GM12891 (cell line): ENCODE data around the gene TRIM16.
"Not testable (repeated sequence)": the region's sequence is repeated elsewhere in the genome, so short reads cannot be mapped to it uniquely, and the experiment has no call there.

Source experiments
- POLR2A ChIP-seq: IDR thresholded peaks from 2 replicates; pipeline ENCODE4 v1.6.1; 2011; ENCODE audit warnings: low read depth, low read length, control low read depth
- POLR2AphosphoS5 ChIP-seq: IDR thresholded peaks from 2 replicates; pipeline ENCODE4 v1.6.1; 2011; ENCODE audit warnings: low read depth, low read length, control low read depth
- POU2F2 ChIP-seq: IDR thresholded peaks from 2 replicates; pipeline ENCODE4 v1.6.1; 2011; ENCODE audit warnings: low read depth, mild to moderate bottlenecking, control low read depth, low read length, moderate library complexity
- SPI1 ChIP-seq: IDR thresholded peaks from 2 replicates; pipeline ENCODE4 v1.6.1; 2011; ENCODE audit warnings: low read depth, low read length, control low read depth
- TAF1 ChIP-seq: IDR thresholded peaks from 2 replicates; pipeline ENCODE4 v1.6.1; 2011; ENCODE audit warnings: low read depth, low read length, control low read depth

DNA sequence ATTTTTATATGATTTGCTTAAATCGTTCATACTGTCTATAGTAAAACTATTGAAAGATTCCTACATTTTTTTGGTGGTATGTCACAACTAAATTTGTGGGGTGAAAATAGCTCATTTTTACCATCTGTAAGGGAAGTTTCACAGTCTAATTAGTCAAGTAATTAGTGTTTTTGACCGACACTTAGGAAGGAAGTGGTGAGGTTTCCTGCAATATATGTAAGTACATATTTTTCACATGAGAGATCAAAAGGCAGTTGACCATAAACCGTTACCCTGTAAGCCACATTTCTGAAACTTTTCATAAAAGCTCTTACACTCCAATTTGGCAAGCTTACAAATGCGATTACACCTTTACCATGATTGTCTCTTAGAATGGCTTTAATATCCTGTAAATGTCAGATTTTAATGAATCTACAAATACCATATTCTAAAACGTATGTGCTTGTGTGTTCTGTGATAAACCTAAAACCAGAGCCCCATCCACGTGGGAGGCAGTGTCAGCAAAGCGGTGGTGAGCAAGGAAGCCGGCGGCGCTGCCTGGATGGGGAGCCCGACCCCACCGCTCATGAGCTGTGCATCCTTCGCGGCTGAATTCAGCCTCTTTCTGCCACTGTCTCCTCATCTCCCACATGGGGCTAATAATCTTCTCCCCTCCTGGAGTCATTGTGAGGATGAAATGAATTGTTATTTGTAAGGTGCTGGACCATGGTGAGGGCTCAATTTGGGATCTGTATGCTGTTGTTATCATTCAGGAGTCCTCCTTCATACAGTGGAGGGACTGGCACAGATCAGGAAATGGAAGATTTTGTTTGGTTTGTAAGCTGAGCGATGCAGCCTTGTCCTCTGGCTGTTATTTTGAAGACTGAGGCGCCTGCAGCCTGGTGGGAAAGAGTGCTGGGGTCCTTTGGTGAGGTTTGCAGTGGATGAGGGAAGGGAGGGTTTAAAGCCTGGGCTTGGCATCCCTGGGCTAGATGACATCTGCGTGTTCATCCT, 94.3 kb downstream of the TRIM16 start:
- not testable (repeated sequence) for TF ChIP-seq POLR2AphosphoS5, TAF1, POLR2A, SPI1, POU2F2
